ENCODE measurements around the gene KLK3.
A peak's percentile ranks its signal among the peaks of the same experiment; 100 is the strongest.

Gene KLK3

GRCh38 chr19:50831026-50831396 is 23.7 kb upstream of the KLK3 start:
- no peak for DNase-seq (ENCODE audit: low read depth)

GRCh38 chr19:50832666-50833065 is 22.0 kb upstream of the KLK3 start:
- DNase-seq (ENCODE audit: low read depth): no peak

DNA sequence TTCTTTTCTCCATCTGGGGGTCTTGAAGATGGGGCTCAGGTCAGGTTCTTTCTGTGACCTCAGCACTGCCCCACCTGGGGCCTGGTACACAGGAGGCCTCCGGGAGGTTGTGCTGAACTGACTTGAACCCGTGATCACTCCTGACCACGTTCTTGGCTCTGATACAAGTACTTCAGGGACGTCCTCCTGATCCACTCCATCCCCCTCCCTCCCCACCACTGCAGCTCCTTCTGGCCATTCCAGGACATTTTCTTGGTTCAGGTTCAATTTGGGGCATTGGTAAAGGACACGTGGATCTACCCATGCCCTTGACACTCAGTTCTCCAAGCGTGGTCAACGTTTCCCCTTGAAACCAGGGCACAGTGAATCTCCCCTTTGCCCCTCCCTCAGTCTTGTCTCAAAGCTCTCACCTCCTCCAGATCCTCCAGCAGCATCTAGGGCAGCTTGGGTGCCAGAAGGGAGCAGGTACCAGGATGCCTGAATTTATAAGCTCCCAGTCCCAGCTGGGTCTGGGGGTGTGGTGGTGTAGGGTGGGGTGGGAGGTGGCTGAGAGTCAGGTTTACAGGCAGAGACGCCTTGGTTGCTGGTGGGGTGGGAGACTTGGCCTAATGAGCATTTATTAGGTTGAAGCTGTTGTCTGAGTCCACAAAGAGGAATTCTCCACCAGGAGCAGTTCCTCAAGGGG is 21.5 kb upstream of the KLK3 start, which contains the start of gene KLK15:
TSS of gene KLK15 (minus strand) at position 458 of the 685 bp plus-strand sequence. CDS start 2,082 bp downstream, outside the sequence.
- no peak for DNase-seq (ENCODE audit: low read depth)

DNA sequence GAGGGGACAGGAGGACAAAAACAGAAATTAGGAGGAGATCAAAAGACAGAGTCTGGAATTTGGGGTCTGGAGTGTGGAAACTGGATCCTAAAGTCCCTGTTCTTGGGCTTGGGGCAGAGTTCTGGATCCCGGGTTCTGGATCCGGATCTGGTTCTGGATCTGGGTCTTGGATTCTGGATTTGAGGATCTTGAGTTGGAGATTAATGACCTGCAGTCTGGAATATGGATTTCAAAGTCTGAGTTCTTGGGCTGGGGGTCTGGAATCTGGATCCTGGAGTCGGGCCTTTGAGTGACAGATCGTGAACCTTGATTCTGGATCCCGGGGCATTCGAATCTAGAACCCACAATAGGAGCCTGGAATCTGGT is 20.9 kb upstream of the KLK3 start:
- no peak for DNase-seq (ENCODE audit: low read depth)

DNA sequence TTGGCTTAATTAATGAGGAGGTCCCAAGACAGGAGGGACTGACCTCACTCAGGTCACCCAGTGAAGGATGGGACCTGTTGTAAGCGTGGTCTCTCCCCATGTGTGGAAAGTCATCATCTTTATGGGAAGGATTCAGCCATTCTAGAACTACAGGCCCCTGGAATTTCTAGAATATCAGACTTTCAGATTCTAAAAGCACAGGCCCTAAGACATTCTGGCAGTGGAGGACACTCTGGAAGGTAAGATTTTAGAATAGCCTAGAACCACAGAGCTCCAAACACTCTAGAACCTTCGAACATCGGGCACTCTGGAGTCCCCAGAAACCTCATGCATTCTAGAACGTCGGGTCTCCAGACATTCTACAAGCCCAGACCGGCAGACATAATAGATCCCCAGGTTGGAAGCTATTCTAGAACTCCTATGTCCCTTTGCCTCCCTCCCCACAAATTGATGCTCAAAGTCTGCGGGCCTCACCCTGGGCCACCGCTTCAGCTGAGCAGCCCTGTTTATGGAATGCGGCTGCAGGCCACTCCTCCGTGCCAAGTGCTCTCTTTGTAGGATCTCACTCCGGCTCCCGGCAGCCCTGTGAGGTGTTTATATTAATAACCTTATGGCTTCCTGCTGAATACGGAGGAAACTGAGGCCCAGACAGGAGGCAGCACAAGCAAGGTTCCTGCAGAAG is 19.5 kb upstream of the KLK3 start:
- peak; percentile 1 for DNase-seq (ENCODE audit: low read depth)

- peak; percentile 33 for DNase-seq (ENCODE audit: low read depth)
Observed at GRCh38 chr19:50835785-50836542, 18.8 kb upstream of the KLK3 start.

DNA sequence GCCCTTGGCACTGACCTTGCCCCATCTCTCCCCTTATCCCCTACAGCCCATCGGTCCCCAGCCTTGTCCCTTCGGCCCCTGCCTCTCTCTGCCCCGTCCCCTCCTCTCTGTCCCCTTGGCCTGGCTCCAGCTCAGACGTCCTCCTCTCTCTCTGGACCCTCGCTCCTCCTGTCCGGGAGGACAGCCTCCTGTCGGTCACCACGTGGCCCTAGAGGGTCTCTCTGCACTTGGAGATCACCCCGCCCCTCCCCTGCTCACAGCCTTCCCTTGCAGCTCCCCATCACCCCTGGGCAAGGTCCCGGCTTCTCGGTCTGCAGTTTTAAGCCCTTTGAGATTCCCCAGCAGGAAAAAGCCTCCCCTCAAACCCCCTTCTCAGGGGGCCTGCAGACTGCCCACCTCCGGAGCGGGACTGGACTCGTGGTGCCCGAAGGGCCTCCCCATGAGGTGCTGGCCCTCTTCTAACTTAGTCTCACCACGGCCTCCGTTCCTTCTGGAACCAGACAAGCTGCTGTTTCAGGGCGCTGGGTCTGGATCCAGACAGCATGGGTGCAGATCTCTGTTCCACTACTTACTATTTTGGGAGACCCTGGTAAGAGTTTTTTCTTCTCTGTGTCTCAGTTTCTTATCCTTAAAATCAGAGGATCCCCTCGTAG is 18.0 kb upstream of the KLK3 start:
- no peak for DNase-seq (ENCODE audit: low read depth)

DNA sequence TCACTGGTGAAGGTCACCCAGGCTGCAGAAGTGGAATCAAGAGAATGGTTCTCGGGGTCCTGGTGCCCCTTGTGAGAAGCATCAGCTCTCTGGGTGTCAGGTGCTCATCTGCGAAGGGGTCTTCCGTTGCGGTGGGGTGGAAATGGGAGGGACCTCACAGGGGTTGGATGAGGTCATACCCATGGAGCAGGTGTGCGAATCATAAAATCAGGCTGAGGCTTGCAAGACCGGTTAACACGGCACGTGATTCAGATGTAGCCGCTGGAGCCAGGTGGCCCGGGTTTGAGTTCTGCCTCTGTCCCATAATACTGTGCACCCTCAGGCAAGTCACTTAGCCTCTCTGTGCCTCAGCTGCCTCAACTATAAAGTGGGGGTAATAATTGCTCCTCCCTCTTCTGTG is 17.4 kb upstream of the KLK3 start:
- no peak for DNase-seq (ENCODE audit: low read depth)

DNA sequence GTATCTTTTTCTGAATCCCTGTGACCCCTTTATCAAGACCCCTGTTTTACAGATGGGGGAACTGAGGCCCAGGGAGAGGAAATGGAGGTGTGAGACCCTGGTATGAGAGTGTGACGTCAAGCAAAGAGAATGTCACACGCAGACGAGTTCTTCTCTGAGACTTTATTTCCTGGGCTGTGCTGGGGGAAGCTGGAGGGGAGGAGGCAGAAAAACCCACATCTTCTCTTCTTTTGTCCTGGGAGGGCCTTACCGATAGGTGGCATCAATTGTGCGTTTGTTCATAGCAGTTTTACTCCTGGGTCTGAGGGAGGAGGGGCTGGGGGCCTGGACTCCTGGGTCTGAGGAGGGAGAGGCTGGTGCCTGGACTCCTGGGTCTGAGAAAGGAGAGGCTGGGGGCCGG is 16.5 kb upstream of the KLK3 start:
- DNase-seq (ENCODE audit: low read depth): no peak

DNA sequence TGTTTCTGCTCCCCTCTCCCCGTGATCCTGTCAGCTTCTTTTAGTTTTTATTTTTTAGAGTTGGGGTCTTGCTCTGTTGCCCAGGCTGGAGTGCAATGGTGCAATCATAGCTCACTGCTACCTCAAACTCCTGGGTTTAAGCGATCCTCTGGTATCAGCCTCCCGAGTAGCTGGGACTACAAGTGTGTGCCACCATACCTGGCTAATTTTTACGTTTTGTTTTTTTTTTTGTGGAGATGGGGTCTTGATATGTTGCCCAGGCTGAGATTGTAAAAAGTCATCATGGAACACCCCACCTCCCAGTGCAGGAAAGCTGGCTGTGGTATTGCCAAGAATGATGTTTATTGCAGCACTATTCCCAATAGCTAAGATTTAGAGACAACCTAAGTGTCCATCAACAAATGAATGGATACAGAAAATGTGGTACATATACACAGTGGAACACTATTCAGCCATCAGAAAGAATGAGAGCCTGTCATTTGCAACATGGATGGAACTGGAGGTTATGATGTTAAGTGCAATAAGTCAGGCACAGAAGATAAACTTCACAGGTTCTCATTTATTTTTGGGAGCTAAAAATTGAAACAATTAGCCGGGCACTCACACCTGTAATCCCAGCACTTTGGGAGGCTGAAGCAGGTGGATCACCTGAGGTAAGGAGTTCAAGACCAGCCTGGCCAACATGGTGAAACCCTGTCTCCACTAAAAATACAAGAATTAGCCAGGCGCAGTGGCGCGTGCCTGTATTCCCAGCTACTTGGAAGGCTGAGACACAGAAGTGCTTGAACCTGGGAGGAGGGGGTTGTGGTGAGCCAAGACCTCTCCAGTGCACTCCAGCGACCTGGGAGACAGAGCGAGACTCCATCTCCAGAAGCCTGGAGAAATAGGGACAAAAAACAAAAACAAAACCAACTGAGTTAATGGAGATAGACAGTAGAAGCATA is 14.7 kb upstream of the KLK3 start:
- no peak for DNase-seq (ENCODE audit: low read depth)

DNA sequence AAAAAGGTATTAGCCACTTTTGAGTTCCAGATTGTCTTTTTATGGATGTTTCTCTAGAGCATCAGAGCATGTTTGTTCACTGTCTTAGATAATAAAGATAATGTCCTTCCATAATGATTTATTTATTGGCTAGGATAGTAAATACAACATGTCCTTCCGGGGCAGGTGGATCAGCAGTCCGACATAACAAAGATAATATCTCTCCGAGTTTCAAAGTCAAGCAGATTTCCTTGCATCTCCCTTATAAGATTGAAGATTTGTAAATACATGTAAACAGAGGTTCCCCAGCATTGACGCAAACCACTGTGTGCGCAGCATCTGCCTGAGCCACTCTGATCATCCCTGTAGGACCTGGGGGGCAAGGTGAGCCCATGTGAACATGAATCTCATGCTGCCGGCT is 12.6 kb upstream of the KLK3 start:
- no peak for DNase-seq (ENCODE audit: low read depth)

- no peak for DNase-seq (ENCODE audit: low read depth)
Observed at GRCh38 chr19:50843205-50843604, 11.5 kb upstream of the KLK3 start.

DNA sequence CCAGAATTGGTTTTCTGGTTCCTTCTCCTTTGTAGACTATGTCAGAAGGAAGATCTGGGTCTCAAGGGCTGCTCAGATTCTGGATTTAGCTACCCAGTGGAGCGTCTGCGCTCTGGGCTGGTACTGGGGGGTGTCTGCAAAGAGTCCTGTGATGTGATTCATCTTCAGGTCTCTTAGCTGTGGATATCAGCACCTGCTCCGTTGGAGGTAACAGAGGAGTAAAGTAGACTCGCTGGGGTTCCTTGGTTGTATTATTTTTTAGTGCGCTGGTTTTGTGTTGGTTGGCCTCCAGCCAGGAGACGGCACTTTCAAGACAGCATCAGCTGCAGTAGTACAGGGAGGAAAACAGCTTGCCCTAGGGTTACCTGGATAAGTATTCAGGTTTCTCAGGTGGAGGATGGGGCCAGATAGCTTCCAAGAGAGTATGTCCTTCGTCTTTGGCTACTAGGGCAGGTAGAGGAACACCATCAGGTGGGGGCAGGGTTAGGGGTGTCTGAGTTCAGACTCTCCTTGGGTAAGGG is 11.0 kb upstream of the KLK3 start:
- no peak for DNase-seq (ENCODE audit: low read depth)

DNA sequence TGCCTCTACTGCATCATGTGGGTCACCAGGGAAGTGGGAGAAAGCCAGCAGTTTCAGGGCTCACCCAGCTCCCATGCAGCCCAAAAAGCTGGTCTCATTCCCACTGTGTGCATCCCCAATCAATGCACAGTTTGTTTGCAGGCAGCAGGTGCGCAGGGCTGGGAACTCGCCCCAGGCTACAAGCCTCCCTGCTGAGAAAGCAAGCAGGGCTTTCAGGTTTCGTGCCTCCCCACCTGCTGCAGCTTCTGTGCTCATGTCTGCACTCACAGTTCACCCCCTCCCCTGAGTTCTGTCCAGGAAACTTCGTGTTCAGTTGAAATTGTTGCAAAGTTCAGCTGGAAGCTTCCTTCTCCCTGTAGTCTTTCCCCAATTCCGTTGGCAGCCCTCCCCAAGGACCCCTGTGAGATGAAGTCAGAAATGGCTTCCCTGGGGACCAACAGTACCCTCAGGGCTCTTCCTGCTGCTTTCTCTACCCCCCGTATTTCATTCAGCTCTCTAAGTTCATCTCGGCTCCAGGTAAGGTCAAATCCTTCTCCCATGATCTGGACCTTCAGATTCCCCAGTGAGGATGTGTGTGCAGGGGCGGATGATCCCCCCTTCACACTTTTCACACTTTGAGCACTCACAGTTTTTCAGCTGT is 10.3 kb upstream of the KLK3 start:
- no peak for DNase-seq (ENCODE audit: low read depth)

DNA sequence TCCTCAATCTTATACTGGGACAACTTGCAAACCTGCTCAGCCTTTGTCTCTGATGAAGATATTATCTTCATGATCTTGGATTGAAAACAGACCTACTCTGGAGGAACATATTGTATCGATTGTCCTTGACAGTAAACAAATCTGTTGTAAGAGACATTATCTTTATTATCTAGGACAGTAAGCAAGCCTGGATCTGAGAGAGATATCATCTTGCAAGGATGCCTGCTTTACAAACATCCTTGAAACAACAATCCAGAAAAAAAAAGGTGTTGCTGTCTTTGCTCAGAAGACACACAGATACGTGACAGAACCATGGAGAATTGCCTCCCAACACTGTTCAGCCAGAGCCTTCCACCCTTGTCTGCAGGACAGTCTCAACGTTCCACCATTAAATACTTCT is 4.0 kb upstream of the KLK3 start:
- DNase-seq (ENCODE audit: low read depth): no peak

- no peak for DNase-seq (ENCODE audit: low read depth)
Observed at GRCh38 chr19:50851620-50852019, 3.1 kb upstream of the KLK3 start.

DNA sequence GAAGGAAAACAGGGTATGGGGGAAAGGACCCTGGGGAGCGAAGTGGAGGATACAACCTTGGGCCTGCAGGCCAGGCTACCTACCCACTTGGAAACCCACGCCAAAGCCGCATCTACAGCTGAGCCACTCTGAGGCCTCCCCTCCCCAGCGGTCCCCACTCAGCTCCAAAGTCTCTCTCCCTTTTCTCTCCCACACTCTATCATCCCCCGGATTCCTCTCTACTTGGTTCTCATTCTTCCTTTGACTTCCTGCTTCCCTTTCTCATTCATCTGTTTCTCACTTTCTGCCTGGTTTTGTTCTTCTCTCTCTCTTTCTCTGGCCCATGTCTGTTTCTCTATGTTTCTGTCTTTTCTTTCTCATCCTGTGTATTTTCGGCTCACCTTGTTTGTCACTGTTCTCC is 2.7 kb downstream of the KLK3 start:
- DNase-seq (ENCODE audit: low read depth): no peak

DNA sequence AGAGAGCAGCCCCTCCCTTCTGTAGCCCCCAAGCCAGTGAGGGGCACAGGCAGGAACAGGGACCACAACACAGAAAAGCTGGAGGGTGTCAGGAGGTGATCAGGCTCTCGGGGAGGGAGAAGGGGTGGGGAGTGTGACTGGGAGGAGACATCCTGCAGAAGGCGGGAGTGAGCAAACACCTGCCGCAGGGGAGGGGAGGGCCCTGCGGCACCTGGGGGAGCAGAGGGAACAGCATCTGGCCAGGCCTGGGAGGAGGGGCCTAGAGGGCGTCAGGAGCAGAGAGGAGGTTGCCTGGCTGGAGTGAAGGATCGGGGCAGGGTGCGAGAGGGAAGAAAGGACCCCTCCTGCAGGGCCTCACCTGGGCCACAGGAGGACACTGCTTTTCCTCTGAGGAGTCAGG is 4.2 kb downstream of the KLK3 start:
- no peak for DNase-seq (ENCODE audit: low read depth)

- DNase-seq (ENCODE audit: low read depth): no peak
Observed at GRCh38 chr19:50859849-50860248, 5.1 kb downstream of the KLK3 start.

DNA sequence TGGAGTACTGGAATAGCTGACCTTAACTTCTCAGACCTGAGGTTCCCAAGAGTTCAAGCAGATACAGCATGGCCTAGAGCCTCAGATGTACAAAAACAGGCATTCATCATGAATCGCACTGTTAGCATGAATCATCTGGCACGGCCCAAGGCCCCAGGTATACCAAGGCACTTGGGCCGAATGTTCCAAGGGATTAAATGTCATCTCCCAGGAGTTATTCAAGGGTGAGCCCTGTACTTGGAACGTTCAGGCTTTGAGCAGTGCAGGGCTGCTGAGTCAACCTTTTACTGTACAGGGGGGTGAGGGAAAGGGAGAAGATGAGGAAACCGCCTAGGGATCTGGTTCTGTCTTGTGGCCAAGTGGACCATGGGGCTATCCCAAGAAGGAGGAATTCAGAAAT is 6.3 kb downstream of the KLK3 start:
- no peak for DNase-seq (ENCODE audit: low read depth)

Data from amniotic epithelial cell (primary cell).